Measurements from ENCODE around the gene CSNK2A1.
"Not testable (repeated sequence)": the region's sequence is repeated elsewhere in the genome, so short reads cannot be mapped to it uniquely, and the experiment has no call there.

CSNK2A1 gene
- total RNA-seq = 129 to 269 reads per million in 2 experiments

GRCh38 chr20:543369-544152 is at the start of gene CSNK2A1:
TSS of gene CSNK2A1 (minus strand) at chr20:543790. CDS start at chr20:508551, 35,239 bp downstream.
- peak; percentile 93 for DNase-seq (ENCODE audit: low read depth)

GRCh38 chr20:592506-592905 is 48.9 kb upstream of the CSNK2A1 start:
- no peak for DNase-seq (ENCODE audit: low read depth)

GRCh38 chr20:591941-592340 is 48.4 kb upstream of the CSNK2A1 start:
- DNase-seq (ENCODE audit: low read depth) = no peak

GRCh38 chr20:588932-589672 is 45.5 kb upstream of the CSNK2A1 start:
- no peak for DNase-seq (ENCODE audit: low read depth)

GRCh38 chr20:588476-588875 is 44.9 kb upstream of the CSNK2A1 start:
- DNase-seq (ENCODE audit: low read depth) = no peak

DNA sequence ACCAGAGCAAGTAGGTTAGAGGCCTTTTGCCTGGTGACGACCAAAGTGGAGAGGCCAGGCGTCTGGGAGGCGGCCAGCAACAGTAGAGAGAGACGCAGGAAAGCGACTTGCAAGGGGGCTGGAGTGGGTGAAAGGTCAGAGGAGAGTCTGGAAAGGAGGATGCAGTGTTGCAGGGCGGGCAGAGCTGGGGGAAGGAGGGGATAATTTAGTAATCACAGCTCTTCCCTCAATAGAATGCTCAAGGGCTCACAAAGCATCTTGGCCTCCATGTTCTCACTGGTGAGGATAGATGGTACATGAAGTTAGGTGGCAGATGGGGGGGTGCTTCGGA is 41.3 kb upstream of the CSNK2A1 start:
- DNase-seq (ENCODE audit: low read depth) = no peak

GRCh38 chr20:584161-584970 is 40.8 kb upstream of the CSNK2A1 start:
- no peak for DNase-seq (ENCODE audit: low read depth)

GRCh38 chr20:582204-582603 is 38.6 kb upstream of the CSNK2A1 start:
- no peak for DNase-seq (ENCODE audit: low read depth)

DNA sequence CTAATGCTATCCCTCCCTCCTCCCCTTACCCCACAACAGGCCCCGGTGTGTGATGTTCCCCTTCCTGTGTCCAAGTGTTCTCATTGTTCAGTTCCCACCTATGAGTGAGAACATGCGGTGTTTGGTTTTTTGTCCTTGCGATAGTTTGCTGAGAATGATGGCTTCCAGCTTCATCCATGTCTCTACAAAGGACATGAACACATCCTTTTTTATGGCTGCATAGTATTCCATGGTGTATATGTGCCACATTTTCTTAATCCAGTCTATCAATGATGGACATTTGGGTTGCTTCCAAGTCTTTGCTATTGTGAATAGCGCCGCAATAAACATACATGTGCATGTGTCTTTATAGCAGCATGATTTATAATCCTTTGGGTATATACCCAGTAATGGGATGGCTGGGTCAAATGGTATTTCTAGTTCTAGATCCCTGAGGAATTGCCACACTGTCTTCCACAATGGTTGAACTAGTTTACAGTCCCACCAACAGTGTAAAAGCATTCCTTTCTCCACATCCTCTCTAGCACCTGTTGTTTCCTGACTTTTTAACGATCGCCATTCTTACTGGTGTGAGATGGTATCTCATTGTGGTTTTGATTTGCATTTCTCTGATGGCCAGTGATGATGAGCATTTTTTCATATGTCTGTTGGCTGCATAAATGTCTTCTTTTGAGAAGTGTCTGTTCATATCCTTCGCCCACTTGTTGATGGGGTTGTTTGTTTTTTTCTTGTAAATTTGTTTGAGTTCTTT is 35.5 kb upstream of the CSNK2A1 start:
- not testable (repeated sequence) for DNase-seq (ENCODE audit: low read depth)

- DNase-seq (ENCODE audit: low read depth) = no peak
Measured at GRCh38 chr20:577167-577791, 33.7 kb upstream of the CSNK2A1 start.

GRCh38 chr20:576156-576555 is 32.6 kb upstream of the CSNK2A1 start:
- no peak for DNase-seq (ENCODE audit: low read depth)

- DNase-seq (ENCODE audit: low read depth) = no peak
Measured at GRCh38 chr20:575230-575629, 31.6 kb upstream of the CSNK2A1 start.

DNA sequence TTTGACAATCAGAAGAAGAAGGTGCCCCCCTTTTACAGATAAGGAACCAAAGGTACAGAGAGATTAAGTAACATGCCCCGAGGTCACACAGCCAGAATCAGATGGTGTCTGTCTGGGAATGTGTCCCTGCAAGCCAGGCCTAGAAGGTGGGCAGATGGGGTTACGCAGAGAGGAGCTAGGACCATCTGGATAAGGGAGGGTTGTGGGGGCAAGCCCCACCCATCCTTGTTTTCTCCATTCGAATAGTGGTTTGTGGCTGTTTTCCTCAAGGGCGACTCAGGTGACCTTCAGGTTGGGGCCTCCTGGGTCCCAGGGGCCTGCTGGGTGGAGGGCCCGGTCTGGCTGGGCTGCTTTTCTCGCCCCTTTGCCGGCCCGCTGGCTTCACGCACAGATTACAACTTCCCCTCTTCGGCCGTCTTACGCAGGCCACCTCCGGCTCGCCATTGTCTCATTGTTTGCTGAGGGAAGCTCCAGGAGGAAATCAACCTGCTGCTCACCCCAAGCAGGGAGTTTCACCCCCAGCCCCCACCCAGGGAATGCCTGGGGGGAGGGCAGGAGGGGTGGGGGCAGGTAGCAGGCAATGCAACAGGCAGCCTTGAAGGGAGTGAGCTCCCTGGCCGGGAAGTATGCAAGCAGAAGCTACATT is 30.8 kb upstream of the CSNK2A1 start:
- DNase-seq (ENCODE audit: low read depth) = no peak

- no peak for DNase-seq (ENCODE audit: low read depth)
Measured at GRCh38 chr20:573414-574296, 30.1 kb upstream of the CSNK2A1 start.

DNA sequence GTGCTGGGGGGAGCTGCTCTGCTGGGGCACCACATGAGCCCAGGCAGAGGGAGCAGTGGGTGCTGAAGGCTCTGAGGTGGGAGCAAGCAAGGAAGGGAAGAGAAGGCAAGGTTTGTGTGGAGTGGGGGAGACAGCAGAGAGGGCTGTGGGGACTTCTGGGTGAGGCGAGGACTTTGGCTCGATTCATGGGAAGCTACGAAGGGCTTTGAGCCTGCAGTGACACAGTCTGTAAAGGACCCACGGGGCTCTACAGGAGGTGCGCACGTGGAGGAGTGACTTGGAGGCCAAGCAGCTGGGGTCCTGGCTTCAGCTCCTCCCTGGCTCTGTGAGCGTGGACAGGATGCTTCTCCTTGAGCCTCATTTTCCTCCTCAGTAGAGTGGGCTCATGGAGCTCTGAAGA is 29.1 kb upstream of the CSNK2A1 start:
- DNase-seq (ENCODE audit: low read depth) = no peak

- no peak for DNase-seq (ENCODE audit: low read depth)
Measured at GRCh38 chr20:571754-572441, 28.3 kb upstream of the CSNK2A1 start.

DNA sequence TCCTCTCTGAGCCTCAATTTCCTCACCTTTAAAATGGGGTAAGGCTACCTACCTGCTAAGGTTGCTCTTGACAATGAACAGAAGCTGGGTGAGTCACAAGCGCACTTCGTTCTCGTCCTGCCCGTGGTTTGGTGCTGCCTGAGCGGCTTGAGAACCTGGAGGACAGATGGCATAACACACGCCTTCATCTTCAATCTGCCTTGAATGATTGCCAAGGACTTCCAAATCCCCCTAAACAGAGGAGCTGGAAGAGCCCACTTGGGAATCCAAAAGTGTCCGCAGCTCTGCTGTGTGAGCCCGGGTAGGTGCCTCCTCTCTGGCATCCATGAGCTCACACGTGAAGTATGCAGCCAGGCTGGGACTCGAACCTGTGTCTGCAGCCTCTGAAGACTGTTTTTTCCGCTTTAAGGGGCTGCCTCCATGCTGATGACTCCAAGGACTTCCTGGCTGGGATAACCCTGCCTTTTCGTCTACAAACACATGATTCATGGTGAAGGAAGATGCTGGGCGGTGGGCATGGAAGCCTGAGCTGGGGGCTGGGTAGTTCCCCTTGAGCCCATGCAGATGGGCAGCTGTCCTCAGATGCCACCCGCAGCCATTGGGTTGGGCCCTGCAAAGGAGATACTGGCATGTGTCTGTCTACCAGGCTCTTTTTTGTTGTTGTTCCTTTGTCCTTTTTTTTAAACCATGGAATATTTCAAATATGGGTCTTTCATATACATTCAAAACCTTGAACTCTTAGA is 25.3 kb upstream of the CSNK2A1 start:
- no peak for DNase-seq (ENCODE audit: low read depth)

- no peak for DNase-seq (ENCODE audit: low read depth)
Measured at GRCh38 chr20:568097-568652, 24.6 kb upstream of the CSNK2A1 start.

All from T follicular helper cell (primary cell).